T-helper 17 cell (primary cell): ENCODE data around the gene MMP20. TPM values are rescaled to one million over a fixed set of nuclear protein-coding genes. Genes with fewer than 3 reads are reported as not detected.

Experiments
- ATAC-seq: fragments of 150-1000 bp; cut with Tn5 transposase; 2 replicates; pipeline ENCODE4 v1.10.0; 2021; ENCODE audit warnings: mild to moderate bottlenecking, moderate library complexity
- DNase-seq, 3 donors: peaks; one replicate each; pipeline versions ENCODE4 v3.0.0 to v3.0.0-alpha.2; 2020 to 2021
- H3K9me3 ChIP-seq: one replicate; pipeline ENCODE4 v1.7.0; 2013; ENCODE audit warnings: low read length, mild to moderate bottlenecking; ENCODE audit not compliant: control insufficient read depth, poor library complexity, severe bottlenecking
- H3K27ac Mint-ChIP-seq: one replicate; pipeline ENCODE4 v1.8.0; 2022; ENCODE audit warnings: mild to moderate bottlenecking, moderate library complexity, mixed read lengths
- H3K27me3 Mint-ChIP-seq: one replicate; pipeline ENCODE4 v1.8.0; 2022; ENCODE audit warnings: mixed read lengths
- H3K36me3 Mint-ChIP-seq: one replicate; pipeline ENCODE4 v1.8.0; 2022; ENCODE audit warnings: low read depth, mixed read lengths
- H3K4me1 Mint-ChIP-seq: one replicate; pipeline ENCODE4 v1.8.0; 2022; ENCODE audit warnings: mild to moderate bottlenecking, mixed read lengths
- H3K4me3 Mint-ChIP-seq: one replicate; pipeline ENCODE4 v1.8.0; 2022; ENCODE audit warnings: mild to moderate bottlenecking, moderate library complexity, mixed read lengths
- total RNA-seq, 4 donors: library from RNA in 2 of 4; stranded (reverse) in 2 of 4; gene quantifications; one replicate each; pipeline ENCODE4 v1.2.3 and lab custom pipeline; 2022 to 2026

The MMP20 gene
- total RNA-seq, 2 donors from 2014 or later = not detected

GRCh38 chr11:102615894-102616432 lies 9.2 kb downstream of the MMP20 start:
- H3K27me3 Mint-ChIP-seq = peaks cover 8% of the 10 kb centered on the region
- H3K9me3 ChIP-seq = no peaks in the 10 kb centered on the region
- no peaks in the 10 kb centered on the region for H3K36me3 Mint-ChIP-seq
- no peak overlapping the region for H3K4me3 Mint-ChIP-seq
- peaks cover 5% of the 10 kb centered on the region for H3K4me1 Mint-ChIP-seq
- H3K27ac Mint-ChIP-seq = no peak overlapping the region
- DNase-seq (no peak), ATAC-seq (no peak)

GRCh38 chr11:102615077-102615893 lies 9.8 kb downstream of the MMP20 start:
- no peak overlapping the region for H3K4me3 Mint-ChIP-seq
- no peaks in the 10 kb centered on the region for H3K36me3 Mint-ChIP-seq
- H3K27ac Mint-ChIP-seq = no peak overlapping the region
- peaks cover 4% of the 10 kb centered on the region for H3K27me3 Mint-ChIP-seq
- ATAC-seq (no peak), DNase-seq (no peak)
- H3K9me3 ChIP-seq = no peaks in the 10 kb centered on the region
- H3K4me1 Mint-ChIP-seq = peaks cover 5% of the 10 kb centered on the region

DNA sequence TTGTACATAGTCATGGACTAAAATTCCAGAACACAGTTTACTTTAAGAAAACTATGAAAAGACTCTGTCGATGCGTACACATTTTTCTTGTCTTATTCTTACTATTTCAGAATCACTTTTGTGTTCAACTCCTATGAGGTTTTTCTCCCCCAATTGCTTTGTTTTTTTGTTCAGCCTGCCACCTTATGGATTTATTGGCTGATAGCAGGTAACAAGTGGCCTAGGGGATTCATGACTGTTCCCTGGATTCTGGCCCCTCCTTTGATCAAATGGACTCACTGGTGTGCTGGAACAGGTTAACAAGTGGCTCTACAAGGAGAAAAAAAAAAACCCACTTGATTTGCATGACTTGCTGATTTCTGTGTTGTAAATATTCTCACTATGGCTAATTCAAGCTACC lies 10.6 kb downstream of the MMP20 start:
- no peaks in the 10 kb centered on the region for H3K9me3 ChIP-seq
- Mint-ChIP-seq H3K4me3 (no peak overlapping the region), H3K27ac (no peak overlapping the region), H3K36me3 (no peaks in the 10 kb centered on the region), H3K27me3 (no peaks in the 10 kb centered on the region), H3K4me1 (peaks cover 2% of the 10 kb centered on the region)
- ATAC-seq = no peak
- no peak for DNase-seq

DNA sequence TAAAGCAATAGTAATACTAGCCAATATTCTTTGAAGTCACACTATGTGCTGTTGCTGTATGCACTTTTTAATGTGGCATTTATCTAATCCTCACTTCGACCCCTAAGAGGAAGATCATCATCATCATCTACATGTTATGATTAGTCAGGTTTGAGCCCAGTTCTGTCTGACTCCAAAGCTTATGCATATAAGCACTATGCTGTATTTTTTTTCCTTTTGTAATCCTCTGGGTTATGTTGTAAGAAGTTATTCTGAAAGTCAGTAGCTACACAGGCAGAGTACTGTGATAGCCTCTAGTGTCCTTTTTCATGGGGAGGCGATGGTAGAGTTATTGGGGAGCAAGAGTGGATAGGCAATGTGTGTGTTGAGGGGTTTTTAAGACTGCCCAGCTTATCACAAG lies 11.1 kb downstream of the MMP20 start:
- Mint-ChIP-seq H3K4me3 (no peak overlapping the region), H3K27me3 (no peaks in the 10 kb centered on the region), H3K36me3 (no peaks in the 10 kb centered on the region), H3K27ac (no peak overlapping the region), H3K4me1 (peaks cover 1% of the 10 kb centered on the region)
- H3K9me3 ChIP-seq = no peaks in the 10 kb centered on the region
- no peak for ATAC-seq
- no peak for DNase-seq

DNA sequence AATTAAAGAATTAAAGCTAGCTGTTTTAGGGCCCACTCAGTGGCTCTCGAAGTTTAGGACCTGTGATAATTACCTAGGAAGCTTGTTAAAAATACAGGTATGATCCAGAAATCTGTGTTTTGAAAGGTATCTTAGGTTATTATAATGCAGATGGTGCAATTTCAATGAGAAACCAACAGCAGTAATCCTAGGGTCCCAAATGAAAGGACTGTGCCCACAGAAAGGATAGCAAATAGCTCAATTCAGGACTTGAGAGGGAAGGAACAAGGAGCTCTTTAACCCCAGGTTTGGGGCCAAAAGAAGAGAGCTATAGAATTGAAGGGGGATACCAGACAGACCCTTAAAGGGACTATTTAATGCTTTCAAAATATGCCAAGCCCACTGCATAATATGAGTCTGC lies 11.7 kb downstream of the MMP20 start:
- ATAC-seq = no peak
- no peaks in the 10 kb centered on the region for H3K4me1 Mint-ChIP-seq
- no peak for DNase-seq
- no peak overlapping the region for H3K4me3 Mint-ChIP-seq
- no peaks in the 10 kb centered on the region for H3K27me3 Mint-ChIP-seq
- no peaks in the 10 kb centered on the region for H3K9me3 ChIP-seq
- H3K36me3 Mint-ChIP-seq = no peaks in the 10 kb centered on the region
- no peak overlapping the region for H3K27ac Mint-ChIP-seq

GRCh38 chr11:102611291-102611690 lies 13.8 kb downstream of the MMP20 start:
- peaks cover 5% of the 10 kb centered on the region for H3K36me3 Mint-ChIP-seq
- H3K4me3 Mint-ChIP-seq = no peak overlapping the region
- ATAC-seq (no peak), DNase-seq (no peak)
- peaks cover 2% of the 10 kb centered on the region for H3K4me1 Mint-ChIP-seq
- H3K9me3 ChIP-seq = no peaks in the 10 kb centered on the region
- peaks cover 13% of the 10 kb centered on the region for H3K27me3 Mint-ChIP-seq
- H3K27ac Mint-ChIP-seq = no peak overlapping the region

DNA sequence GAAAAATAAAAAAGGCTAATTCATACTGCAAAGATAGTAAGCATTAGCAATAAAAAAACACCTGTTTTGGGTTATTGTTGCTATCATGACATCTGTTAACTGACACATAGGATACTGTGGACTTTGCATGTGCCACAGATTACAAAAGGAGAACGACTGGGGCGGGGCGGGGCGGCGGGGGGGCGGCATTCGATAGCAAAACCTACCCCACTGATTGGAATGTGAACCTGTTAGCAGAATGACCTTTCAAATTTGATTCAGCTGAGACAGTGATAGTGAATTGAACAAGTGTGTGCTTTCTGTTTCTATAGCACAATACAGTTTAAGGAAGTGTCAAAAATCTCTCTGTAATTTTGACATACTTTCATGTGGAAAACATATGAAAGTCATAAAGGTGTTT lies 14.9 kb downstream of the MMP20 start:
- H3K9me3 ChIP-seq = no peaks in the 10 kb centered on the region
- ATAC-seq (no peak), DNase-seq (no peak)
- H3K27ac Mint-ChIP-seq = no peak overlapping the region
- peaks cover 2% of the 10 kb centered on the region for H3K4me1 Mint-ChIP-seq
- peaks cover 16% of the 10 kb centered on the region for H3K27me3 Mint-ChIP-seq
- H3K4me3 Mint-ChIP-seq = no peak overlapping the region
- H3K36me3 Mint-ChIP-seq = peaks cover 5% of the 10 kb centered on the region

DNA sequence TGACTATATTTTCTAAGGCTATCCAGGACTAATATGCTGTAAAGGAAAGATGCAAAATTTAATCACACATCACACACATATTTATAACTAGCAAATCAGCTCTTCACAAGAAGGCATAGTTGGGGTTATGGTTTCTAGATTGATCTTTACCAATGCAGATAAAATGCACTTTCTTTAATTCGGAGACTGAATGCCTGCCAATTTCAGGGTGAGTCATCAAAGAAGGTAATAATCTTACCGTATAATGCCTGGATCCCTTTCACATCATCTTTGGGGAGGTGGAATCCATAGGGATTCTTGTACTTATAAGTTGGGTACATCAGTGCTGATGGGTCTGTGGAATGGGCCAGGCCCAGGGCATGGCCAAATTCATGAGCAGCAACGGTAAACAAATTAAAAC lies 16.4 kb downstream of the MMP20 start:
- no peak overlapping the region for H3K27ac Mint-ChIP-seq
- no peak overlapping the region for H3K4me3 Mint-ChIP-seq
- peaks cover 2% of the 10 kb centered on the region for H3K4me1 Mint-ChIP-seq
- peaks cover 22% of the 10 kb centered on the region for H3K27me3 Mint-ChIP-seq
- H3K9me3 ChIP-seq = no peaks in the 10 kb centered on the region
- DNase-seq (no peak), ATAC-seq (no peak)
- peaks cover 5% of the 10 kb centered on the region for H3K36me3 Mint-ChIP-seq

DNA sequence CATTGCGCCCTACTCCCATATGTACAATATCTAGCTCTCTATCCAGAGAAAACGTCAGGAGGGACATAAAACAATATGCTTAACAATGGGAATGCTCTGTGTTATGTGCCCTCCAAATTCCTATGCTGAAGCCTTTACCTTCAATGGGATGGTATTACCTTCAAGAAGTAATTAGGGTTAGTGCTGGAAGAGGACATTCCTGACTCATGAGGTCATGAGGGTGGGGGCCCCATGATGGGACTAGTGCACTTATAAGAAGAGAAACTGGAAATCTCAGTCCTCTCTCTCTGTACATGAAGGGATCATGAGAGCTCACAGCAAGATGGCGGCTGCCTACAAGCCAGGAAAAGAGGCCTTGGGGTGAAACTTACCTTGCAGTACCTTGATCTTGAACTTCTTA lies 20.3 kb downstream of the MMP20 start:
- no peaks in the 10 kb centered on the region for H3K9me3 ChIP-seq
- peaks cover 2% of the 10 kb centered on the region for H3K4me1 Mint-ChIP-seq
- peaks cover 5% of the 10 kb centered on the region for H3K36me3 Mint-ChIP-seq
- no peak for ATAC-seq
- no peak for DNase-seq
- H3K4me3 Mint-ChIP-seq = no peak overlapping the region
- H3K27me3 Mint-ChIP-seq = peaks cover 36% of the 10 kb centered on the region
- no peak overlapping the region for H3K27ac Mint-ChIP-seq

- Mint-ChIP-seq H3K27ac (no peak overlapping the region), H3K27me3 (peaks cover 38% of the 10 kb centered on the region), H3K36me3 (peaks cover 5% of the 10 kb centered on the region), H3K4me1 (peaks cover 2% of the 10 kb centered on the region), H3K4me3 (no peak overlapping the region)
- DNase-seq (no peak), ATAC-seq (no peak)
- H3K9me3 ChIP-seq = no peaks in the 10 kb centered on the region
Measured at GRCh38 chr11:102604011-102604410, 21.1 kb downstream of the MMP20 start.

GRCh38 chr11:102603576-102603975 lies 21.6 kb downstream of the MMP20 start:
- no peaks in the 10 kb centered on the region for H3K9me3 ChIP-seq
- Mint-ChIP-seq H3K27ac (no peak overlapping the region), H3K4me3 (no peak overlapping the region), H3K36me3 (peaks cover 5% of the 10 kb centered on the region), H3K4me1 (peaks cover 2% of the 10 kb centered on the region), H3K27me3 (peaks cover 40% of the 10 kb centered on the region)
- DNase-seq (no peak), ATAC-seq (no peak)

- no peaks in the 10 kb centered on the region for H3K9me3 ChIP-seq
- DNase-seq = no peak
- no peak overlapping the region for H3K27ac Mint-ChIP-seq
- ATAC-seq = no peak
- H3K4me3 Mint-ChIP-seq = no peak overlapping the region
- peaks cover 2% of the 10 kb centered on the region for H3K4me1 Mint-ChIP-seq
- H3K36me3 Mint-ChIP-seq = peaks cover 5% of the 10 kb centered on the region
- H3K27me3 Mint-ChIP-seq = peaks cover 40% of the 10 kb centered on the region
Measured at GRCh38 chr11:102603091-102603490, 22.0 kb downstream of the MMP20 start.

- no peak for ATAC-seq
- Mint-ChIP-seq H3K4me1 (no peaks in the 10 kb centered on the region), H3K27me3 (peaks cover 24% of the 10 kb centered on the region), H3K36me3 (no peaks in the 10 kb centered on the region), H3K4me3 (no peak overlapping the region), H3K27ac (no peak overlapping the region)
- H3K9me3 ChIP-seq = no peaks in the 10 kb centered on the region
- no peak for DNase-seq
Measured at GRCh38 chr11:102600666-102601065, 24.5 kb downstream of the MMP20 start.
